ENCODE data around the gene TSPAN13.

The TSPAN13 gene

GRCh38 chr7:16813232-16813616, 59.7 kb downstream of the TSPAN13 start:
- no peak for DNase-seq (ENCODE audit: low read depth)

- no peak for DNase-seq (ENCODE audit: low read depth)
Measured at GRCh38 chr7:16815001-16815400, 61.4 kb downstream of the TSPAN13 start.

DNA sequence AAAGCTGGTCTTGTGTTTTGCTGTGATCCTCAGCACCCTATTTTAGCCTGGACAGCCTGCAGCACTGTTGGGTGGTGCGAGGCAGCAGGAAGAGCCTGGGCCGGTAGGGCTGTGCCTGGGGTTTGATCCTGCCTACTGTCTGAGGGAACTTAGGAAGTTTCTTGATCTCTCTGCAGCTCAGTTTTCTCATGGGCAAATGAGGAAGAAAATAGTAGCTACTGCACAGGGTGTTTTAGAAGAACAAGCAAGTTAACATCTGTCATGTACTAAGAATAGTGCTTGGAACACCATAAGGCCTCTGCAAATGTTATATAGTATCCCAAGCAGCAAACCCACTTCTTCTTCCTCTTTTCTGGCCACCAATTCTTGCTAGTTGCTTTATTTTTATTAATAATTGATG, 63.3 kb downstream of the TSPAN13 start:
- no peak for DNase-seq (ENCODE audit: low read depth)

- DNase-seq (ENCODE audit: low read depth), result no peak
Measured at GRCh38 chr7:16817536-16817935, 64.0 kb downstream of the TSPAN13 start.

DNA sequence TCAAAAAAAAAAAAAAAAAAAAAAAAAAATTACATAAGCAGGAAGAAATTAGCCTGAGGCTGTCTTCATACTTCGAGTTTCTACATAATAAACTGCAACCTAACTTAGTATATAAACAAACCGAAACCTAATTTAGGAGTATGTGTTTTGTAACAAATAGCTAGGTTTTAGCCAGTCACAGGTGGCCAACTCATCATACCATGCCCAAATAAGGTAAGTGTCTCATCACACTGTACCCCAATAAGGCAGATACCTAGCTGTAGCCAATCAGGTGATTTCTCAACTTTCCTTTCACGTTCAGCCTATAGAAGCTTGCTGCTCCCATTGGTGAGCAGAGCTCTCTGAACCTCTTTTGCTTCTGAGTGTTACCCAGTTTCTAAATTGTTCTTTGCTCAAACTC, 65.2 kb downstream of the TSPAN13 start:
- no peak for DNase-seq (ENCODE audit: low read depth)

DNA sequence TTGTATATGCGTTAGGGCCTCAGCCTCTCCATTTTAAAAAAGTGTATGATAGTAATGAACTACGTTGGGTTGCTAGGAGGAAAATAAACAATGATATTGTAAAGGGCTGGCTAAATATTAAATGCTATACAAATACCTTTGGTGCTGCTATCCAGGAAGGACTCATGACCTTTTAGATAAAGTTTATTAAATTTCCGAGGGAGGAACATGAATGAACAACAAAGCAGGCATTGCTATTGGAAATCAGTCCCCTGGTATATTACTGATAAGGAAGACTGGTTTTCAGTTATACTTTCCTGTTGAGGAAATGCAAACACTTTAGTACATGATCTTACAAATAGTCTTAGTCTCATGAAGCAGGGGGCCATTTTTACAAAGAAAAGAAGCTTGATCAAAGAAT, 68.5 kb downstream of the TSPAN13 start:
- DNase-seq (ENCODE audit: low read depth), result no peak

- DNase-seq (ENCODE audit: low read depth), result no peak
Measured at GRCh38 chr7:16826060-16826459, 72.5 kb downstream of the TSPAN13 start.

- DNase-seq (ENCODE audit: low read depth), result no peak
Measured at GRCh38 chr7:16833373-16833772, 79.8 kb downstream of the TSPAN13 start.

Measured in stimulated activated CD4-positive, alpha-beta T cell treated with anti-CD3 and anti-CD28 coated beads, Interleukin-2, amount 100 ng/mL, for 4 hours (primary cell).